Ishikawa (cell line): ENCODE measurements around the gene NXPE2.

ENCODE experiments used
- CEBPB ChIP-seq: IDR thresholded peaks from 2 replicates; pipeline ENCODE4 v1.6.1; 2012
- CREB1 ChIP-seq: IDR thresholded peaks from 2 replicates; pipeline ENCODE4 v1.6.1; 2012; ENCODE audit warnings: low read depth
- EGR1 ChIP-seq: IDR thresholded peaks from 2 replicates; pipeline ENCODE4 v1.6.1; 2012
- EP300 ChIP-seq: IDR thresholded peaks from 2 replicates; pipeline ENCODE4 v1.6.1; 2012; ENCODE audit warnings: borderline replicate concordance
- FOXM1 ChIP-seq: IDR thresholded peaks from 2 replicates; pipeline ENCODE4 v1.6.1; 2012; ENCODE audit warnings: low read depth, borderline replicate concordance
- NFIC ChIP-seq: IDR thresholded peaks from 2 replicates; pipeline ENCODE4 v1.6.1; 2012
- RAD21 ChIP-seq: IDR thresholded peaks from 2 replicates; pipeline ENCODE4 v1.6.1; 2012; ENCODE audit warnings: low read depth
- TAF1 ChIP-seq: IDR thresholded peaks from 2 replicates; pipeline ENCODE4 v1.6.1; 2012; ENCODE audit warnings: low read depth, mild to moderate bottlenecking
- TCF12 ChIP-seq: IDR thresholded peaks from 2 replicates; pipeline ENCODE4 v1.6.1; 2012; ENCODE audit warnings: low read depth
- TEAD4 ChIP-seq: IDR thresholded peaks from 2 replicates; pipeline ENCODE4 v1.6.1; 2012
- YY1 ChIP-seq: IDR thresholded peaks from 2 replicates; pipeline ENCODE4 v1.6.1; 2012; ENCODE audit warnings: low read depth
- ZBTB7A ChIP-seq: IDR thresholded peaks from 2 replicates; pipeline ENCODE4 v1.6.1; 2012; ENCODE audit warnings: low read depth
- TF ChIP-seq, protein P1 (sequence below): IDR thresholded peaks from 2 replicates; pipeline ENCODE4 v1.6.1; 2012; ENCODE audit warnings: low read depth, mild to moderate bottlenecking
- TF ChIP-seq, protein P2 (sequence below): IDR thresholded peaks from 2 replicates; pipeline ENCODE4 v1.6.1; 2012
- TF ChIP-seq, protein P3 (sequence below): IDR thresholded peaks from 2 replicates; pipeline ENCODE4 v1.6.1; 2012

NXPE2 gene

GRCh38 chr11:114679505-114679904 lies 1.2 kb downstream of the NXPE2 start:
- TF ChIP-seq YY1 (no peak), EP300 (no peak), CREB1 (no peak), EGR1 (no peak), RAD21 (no peak), TEAD4 (no peak), TAF1 (no peak), CEBPB (no peak), ZBTB7A (no peak), TCF12 (no peak), FOXM1 (no peak), NFIC (no peak)
- TF ChIP-seq, protein P1, sequence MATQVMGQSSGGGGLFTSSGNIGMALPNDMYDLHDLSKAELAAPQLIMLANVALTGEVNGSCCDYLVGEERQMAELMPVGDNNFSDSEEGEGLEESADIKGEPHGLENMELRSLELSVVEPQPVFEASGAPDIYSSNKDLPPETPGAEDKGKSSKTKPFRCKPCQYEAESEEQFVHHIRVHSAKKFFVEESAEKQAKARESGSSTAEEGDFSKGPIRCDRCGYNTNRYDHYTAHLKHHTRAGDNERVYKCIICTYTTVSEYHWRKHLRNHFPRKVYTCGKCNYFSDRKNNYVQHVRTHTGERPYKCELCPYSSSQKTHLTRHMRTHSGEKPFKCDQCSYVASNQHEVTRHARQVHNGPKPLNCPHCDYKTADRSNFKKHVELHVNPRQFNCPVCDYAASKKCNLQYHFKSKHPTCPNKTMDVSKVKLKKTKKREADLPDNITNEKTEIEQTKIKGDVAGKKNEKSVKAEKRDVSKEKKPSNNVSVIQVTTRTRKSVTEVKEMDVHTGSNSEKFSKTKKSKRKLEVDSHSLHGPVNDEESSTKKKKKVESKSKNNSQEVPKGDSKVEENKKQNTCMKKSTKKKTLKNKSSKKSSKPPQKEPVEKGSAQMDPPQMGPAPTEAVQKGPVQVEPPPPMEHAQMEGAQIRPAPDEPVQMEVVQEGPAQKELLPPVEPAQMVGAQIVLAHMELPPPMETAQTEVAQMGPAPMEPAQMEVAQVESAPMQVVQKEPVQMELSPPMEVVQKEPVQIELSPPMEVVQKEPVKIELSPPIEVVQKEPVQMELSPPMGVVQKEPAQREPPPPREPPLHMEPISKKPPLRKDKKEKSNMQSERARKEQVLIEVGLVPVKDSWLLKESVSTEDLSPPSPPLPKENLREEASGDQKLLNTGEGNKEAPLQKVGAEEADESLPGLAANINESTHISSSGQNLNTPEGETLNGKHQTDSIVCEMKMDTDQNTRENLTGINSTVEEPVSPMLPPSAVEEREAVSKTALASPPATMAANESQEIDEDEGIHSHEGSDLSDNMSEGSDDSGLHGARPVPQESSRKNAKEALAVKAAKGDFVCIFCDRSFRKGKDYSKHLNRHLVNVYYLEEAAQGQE, result no peak
- TF ChIP-seq, protein P2, sequence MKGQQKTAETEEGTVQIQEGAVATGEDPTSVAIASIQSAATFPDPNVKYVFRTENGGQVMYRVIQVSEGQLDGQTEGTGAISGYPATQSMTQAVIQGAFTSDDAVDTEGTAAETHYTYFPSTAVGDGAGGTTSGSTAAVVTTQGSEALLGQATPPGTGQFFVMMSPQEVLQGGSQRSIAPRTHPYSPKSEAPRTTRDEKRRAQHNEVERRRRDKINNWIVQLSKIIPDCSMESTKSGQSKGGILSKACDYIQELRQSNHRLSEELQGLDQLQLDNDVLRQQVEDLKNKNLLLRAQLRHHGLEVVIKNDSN, result no peak
- TF ChIP-seq, protein P3, sequence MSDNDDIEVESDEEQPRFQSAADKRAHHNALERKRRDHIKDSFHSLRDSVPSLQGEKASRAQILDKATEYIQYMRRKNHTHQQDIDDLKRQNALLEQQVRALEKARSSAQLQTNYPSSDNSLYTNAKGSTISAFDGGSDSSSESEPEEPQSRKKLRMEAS, result no peak

GRCh38 chr11:114683007-114683406 lies 4.7 kb downstream of the NXPE2 start:
- TF ChIP-seq, protein P3, result no peak

GRCh38 chr11:114684636-114685035 lies 6.3 kb downstream of the NXPE2 start:
- TF ChIP-seq YY1 (no peak), RAD21 (no peak), FOXM1 (no peak)
- TF ChIP-seq, protein P2, result no peak
- TF ChIP-seq, protein P1, result no peak

DNA sequence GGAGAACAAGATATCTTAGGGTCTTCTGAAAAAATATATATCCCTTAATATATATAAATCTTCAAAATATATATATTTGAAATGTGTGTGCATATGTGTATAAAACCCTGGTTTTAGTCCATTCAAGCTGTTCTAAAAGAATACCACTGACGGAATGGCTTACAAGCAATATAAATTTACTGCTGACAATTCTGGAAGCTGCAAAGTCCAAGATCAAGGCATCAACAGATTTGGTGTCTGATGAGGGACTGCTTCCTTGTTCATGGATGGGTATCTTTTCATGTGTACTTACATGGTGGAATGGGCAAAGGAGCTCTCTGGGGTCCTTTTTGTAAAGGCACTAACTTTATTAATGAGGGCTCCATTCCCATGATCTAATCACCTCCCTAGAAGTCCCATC lies 6.8 kb downstream of the NXPE2 start:
- TF ChIP-seq EP300 (no peak), CREB1 (no peak), FOXM1 (no peak), EGR1 (no peak), ZBTB7A (no peak)

DNA sequence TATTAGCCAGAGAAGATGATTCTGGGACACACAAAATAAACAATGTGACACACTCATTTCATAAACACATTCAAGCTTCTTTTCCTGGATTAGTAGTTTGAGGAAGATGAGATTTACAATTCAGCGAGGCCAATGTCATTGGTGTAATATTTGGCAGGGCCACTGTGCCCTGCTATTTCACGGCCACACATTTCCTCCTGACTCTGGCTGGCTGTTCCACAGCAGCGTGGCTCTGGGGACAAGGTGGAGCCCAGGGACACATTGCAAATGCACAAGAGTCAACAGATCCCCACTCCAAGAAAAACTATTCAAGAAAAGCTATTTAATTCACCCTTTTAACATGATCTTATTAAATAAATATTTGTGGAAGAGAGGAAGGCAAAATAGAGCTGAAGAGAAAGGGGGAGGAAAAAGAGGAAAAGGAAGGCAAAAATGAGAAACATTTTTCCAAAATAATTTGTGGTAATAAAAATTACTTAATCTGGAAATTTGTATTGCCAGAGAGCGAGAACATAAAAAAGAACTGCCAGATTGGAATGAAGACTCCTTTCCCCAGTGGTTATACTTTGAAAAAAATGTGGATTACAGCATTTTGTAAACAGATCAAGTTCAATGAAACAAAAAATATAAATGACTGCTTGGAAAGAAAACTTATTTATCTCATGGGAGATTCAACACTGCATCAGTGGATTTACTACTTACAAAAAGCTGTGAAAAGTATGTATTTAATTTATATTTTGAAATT lies 27.1 kb downstream of the NXPE2 start:
- TF ChIP-seq ZBTB7A, result no peak
- no peak for TF ChIP-seq CREB1
- TF ChIP-seq FOXM1, result no peak
- TF ChIP-seq, protein P3, result no peak
- no peak for TF ChIP-seq EP300
- no peak for TF ChIP-seq RAD21
- TF ChIP-seq, protein P2, result no peak
- no peak for TF ChIP-seq NFIC
- TF ChIP-seq, protein P1, result no peak
- no peak for TF ChIP-seq TAF1
- no peak for TF ChIP-seq EGR1
- TF ChIP-seq TCF12, result no peak
- no peak for TF ChIP-seq YY1
- TF ChIP-seq CEBPB, result no peak
